Measurements from ENCODE around the gene ZAR1L. TPM values are rescaled to one million over a fixed set of nuclear protein-coding genes. Genes with fewer than 3 reads are reported as not detected.
"Not testable (repeated sequence)": the region's sequence is repeated elsewhere in the genome, so short reads cannot be mapped to it uniquely, and the experiment has no call there.

Gene ZAR1L
- 0.18 TPM in 1 of 2 replicates, not detected in the other for total RNA-seq (2014; rRNA removed; shearing (Covaris generic))

DNA sequence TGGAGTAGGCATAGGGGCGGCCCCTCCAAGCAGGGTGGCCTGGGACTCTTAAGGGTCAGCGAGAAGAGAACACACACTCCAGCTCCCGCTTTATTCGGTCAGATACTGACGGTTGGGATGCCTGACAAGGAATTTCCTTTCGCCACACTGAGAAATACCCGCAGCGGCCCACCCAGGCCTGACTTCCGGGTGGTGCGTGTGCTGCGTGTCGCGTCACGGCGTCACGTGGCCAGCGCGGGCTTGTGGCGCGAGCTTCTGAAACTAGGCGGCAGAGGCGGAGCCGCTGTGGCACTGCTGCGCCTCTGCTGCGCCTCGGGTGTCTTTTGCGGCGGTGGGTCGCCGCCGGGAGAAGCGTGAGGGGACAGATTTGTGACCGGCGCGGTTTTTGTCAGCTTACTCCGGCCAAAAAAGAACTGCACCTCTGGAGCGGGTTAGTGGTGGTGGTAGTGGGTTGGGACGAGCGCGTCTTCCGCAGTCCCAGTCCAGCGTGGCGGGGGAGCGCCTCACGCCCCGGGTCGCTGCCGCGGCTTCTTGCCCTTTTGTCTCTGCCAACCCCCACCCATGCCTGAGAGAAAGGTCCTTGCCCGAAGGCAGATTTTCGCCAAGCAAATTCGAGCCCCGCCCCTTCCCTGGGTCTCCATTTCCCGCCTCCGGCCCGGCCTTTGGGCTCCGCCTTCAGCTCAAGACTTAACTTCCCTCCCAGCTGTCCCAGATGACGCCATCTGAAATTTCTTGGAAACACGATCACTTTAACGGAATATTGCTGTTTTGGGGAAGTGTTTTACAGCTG is at the start of gene ZAR1L, which contains the start of gene BRCA2:
TSS of gene ZAR1L (minus strand) at position 126 of the 790 bp plus-strand sequence. CDS start 3,438 bp downstream, outside the sequence.
TSS of gene BRCA2 (plus strand) at position 271 of the 790 bp plus-strand sequence. CDS start 953 bp downstream, outside the sequence.
- H3K36me3 ChIP-seq = peaks cover 4% of the 10 kb centered on the region; the same call in 1 of the 2 replicates
- peak; percentile 99 for DNase-seq
- peak within 1 kb of the TSS; percentile 99 for H3K27ac ChIP-seq
- peaks cover 5% of the 10 kb centered on the region; the same call in 1 of the 2 replicates for H3K4me1 ChIP-seq
- peak within 1 kb of the TSS; percentile 73 for H3K4me3 ChIP-seq
- H3K27me3 ChIP-seq = no peaks in the 10 kb centered on the region
- H3K9me3 ChIP-seq (replicated peaks) = no peaks in the 10 kb centered on the region

DNA sequence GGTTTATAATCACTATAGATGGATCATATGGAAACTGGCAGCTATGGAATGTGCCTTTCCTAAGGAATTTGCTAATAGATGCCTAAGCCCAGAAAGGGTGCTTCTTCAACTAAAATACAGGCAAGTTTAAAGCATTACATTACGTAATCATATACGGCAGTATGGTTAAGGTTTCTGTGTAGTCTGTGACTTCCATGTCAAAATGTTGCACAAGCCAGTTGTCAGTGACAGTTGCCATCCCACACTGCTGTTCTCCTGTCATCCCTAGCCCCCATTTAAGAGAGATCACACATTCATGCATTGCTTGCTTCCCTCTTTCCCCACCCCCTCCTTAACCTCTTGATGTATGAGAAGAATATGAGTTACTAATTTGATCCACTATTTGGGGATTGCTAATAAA is 47.4 kb upstream of the ZAR1L start:
- Histone ChIP-seq H3K36me3 (peaks cover 30% of the 10 kb centered on the region), H3K4me1 (no peaks in the 10 kb centered on the region), H3K27ac (no peak overlapping the region), H3K27me3 (no peaks in the 10 kb centered on the region), H3K9me3 (replicated peaks) (no peaks in the 10 kb centered on the region), H3K4me3 (no peak overlapping the region)
- no peak for DNase-seq

- H3K4me1 ChIP-seq; H3K27ac ChIP-seq; H3K9me3 ChIP-seq (replicated peaks); H3K4me3 ChIP-seq; H3K27me3 ChIP-seq; DNase-seq: not testable (repeated sequence)
- H3K36me3 ChIP-seq = peaks cover 26% of the 10 kb centered on the region
Measured at GRCh38 chr13:32355935-32356334, 40.8 kb upstream of the ZAR1L start.

GRCh38 chr13:32354040-32354439 is 38.9 kb upstream of the ZAR1L start:
- H3K4me1 ChIP-seq = no peaks in the 10 kb centered on the region; the same call in 1 of the 2 replicates
- no peaks in the 10 kb centered on the region for H3K27me3 ChIP-seq
- H3K36me3 ChIP-seq = peaks cover 36% of the 10 kb centered on the region
- no peak overlapping the region for H3K4me3 ChIP-seq
- H3K27ac ChIP-seq = no peak overlapping the region
- no peak for DNase-seq
- H3K9me3 ChIP-seq (replicated peaks) = no peaks in the 10 kb centered on the region

- not testable (repeated sequence) for H3K4me1 ChIP-seq; H3K4me3 ChIP-seq; H3K9me3 ChIP-seq (replicated peaks); H3K27me3 ChIP-seq; H3K27ac ChIP-seq; DNase-seq
- H3K36me3 ChIP-seq = peaks cover 50% of the 10 kb centered on the region
Measured at GRCh38 chr13:32350839-32351441, 35.8 kb upstream of the ZAR1L start.

GRCh38 chr13:32347651-32348050 is 32.5 kb upstream of the ZAR1L start:
- H3K27me3 ChIP-seq = no peaks in the 10 kb centered on the region
- no peaks in the 10 kb centered on the region for H3K9me3 ChIP-seq (replicated peaks)
- peaks cover 59% of the 10 kb centered on the region for H3K36me3 ChIP-seq
- no peak overlapping the region for H3K4me3 ChIP-seq
- no peak overlapping the region for H3K27ac ChIP-seq
- H3K4me1 ChIP-seq = no peaks in the 10 kb centered on the region
- no peak for DNase-seq

DNA sequence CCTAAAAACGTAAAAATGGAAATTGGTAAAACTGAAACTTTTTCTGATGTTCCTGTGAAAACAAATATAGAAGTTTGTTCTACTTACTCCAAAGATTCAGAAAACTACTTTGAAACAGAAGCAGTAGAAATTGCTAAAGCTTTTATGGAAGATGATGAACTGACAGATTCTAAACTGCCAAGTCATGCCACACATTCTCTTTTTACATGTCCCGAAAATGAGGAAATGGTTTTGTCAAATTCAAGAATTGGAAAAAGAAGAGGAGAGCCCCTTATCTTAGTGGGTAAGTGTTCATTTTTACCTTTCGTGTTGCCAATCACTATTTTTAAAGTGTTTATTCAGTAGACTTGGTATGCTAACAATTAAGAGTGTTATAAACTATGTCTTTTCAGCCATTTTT is 25.8 kb upstream of the ZAR1L start:
- H3K9me3 ChIP-seq (replicated peaks) = no peaks in the 10 kb centered on the region
- H3K36me3 ChIP-seq = peaks cover 39% of the 10 kb centered on the region
- H3K27me3 ChIP-seq = no peaks in the 10 kb centered on the region
- H3K27ac ChIP-seq = no peak overlapping the region
- no peaks in the 10 kb centered on the region for H3K4me1 ChIP-seq
- no peak for DNase-seq
- H3K4me3 ChIP-seq = no peak overlapping the region

DNA sequence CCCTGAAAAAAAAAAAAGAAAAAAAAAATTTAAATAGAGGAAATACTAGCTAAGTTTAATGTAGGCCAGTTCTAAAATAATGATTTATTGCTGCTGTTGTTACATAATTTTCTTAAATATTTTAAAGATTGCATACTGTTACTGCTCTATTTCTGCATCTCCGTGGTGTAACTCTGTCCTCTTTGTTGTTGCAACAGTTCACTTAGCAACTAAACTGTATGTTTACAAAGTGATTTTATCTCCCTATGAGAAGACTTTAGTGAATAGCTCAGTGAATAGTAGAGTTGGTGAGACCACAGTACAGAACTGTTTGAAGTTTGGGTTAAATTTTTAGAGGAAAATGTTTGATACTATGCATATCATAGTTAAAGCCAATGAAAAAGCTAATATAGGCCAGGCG is 19.5 kb upstream of the ZAR1L start:
- no peak for DNase-seq
- Histone ChIP-seq H3K27me3 (no peaks in the 10 kb centered on the region), H3K4me1 (no peaks in the 10 kb centered on the region), H3K36me3 (peaks cover 62% of the 10 kb centered on the region), H3K27ac (no peak overlapping the region), H3K9me3 (replicated peaks) (no peaks in the 10 kb centered on the region), H3K4me3 (no peak overlapping the region)

DNA sequence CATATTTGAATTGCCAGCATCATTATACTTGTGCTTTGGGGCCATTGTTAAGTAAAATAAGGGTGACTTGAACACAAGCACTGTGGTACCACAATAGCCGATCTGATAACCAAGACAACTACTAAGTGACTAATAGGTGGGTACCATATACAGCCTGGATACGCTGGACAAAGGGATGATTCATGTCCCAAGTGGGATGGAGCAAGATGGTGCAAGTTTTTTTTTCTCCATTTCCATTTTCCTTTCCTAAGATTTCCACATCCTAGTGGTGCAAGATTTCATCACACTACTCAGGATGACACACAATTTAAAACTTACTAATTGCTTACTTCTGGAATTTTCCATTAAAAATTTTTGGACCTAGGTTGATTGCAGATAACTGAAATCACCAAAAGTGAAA is 15.3 kb upstream of the ZAR1L start:
- Histone ChIP-seq H3K27me3 (no peaks in the 10 kb centered on the region), H3K4me1 (no peaks in the 10 kb centered on the region), H3K27ac (no peak overlapping the region), H3K9me3 (replicated peaks) (0 out of 2 replicates have a peak, but pooled peaks cover 3% of the 10 kb centered on the region), H3K4me3 (no peak overlapping the region), H3K36me3 (peaks cover 57% of the 10 kb centered on the region)
- DNase-seq = no peak

- no peak overlapping the region for H3K27ac ChIP-seq
- no peak for DNase-seq
Measured at GRCh38 chr13:32323912-32324311, 8.7 kb upstream of the ZAR1L start.

DNA sequence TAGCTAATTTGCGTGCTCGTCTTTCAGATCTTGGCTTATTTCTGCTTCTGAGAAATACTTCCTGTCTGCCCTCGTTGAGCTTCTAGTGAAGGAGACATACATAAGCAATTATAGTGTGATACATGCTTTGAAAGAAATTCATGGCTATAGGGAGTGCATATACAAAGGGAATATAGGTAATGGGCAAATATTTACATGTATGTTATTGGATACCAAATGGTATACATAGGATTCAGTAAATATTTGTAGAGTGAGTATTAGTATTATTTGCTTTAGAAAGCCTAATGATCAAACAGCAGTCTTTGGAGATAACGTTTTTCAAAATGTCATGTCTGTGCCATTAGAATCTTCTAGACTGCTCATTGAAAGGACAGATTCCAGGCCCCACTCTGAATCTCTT is 5.4 kb upstream of the ZAR1L start:
- DNase-seq = no peak
- no peaks in the 10 kb centered on the region for H3K27me3 ChIP-seq
- peaks cover 5% of the 10 kb centered on the region; the same call in 1 of the 2 replicates for H3K4me1 ChIP-seq
- no peak overlapping the region for H3K27ac ChIP-seq
- no peaks in the 10 kb centered on the region; the same call in 1 of the 2 replicates for H3K9me3 ChIP-seq (replicated peaks)
- peaks cover 23% of the 10 kb centered on the region for H3K36me3 ChIP-seq
- H3K4me3 ChIP-seq = no peak overlapping the region

More at GRCh38 chr13:32323912-32324311, 8.7 kb upstream of the ZAR1L start:
- no peak overlapping the region for H3K4me3 ChIP-seq
- no peaks in the 10 kb centered on the region for H3K27me3 ChIP-seq
- peaks cover 3% of the 10 kb centered on the region; the same call in 1 of the 2 replicates for H3K9me3 ChIP-seq (replicated peaks)
- H3K36me3 ChIP-seq = peaks cover 38% of the 10 kb centered on the region
- H3K4me1 ChIP-seq = no peaks in the 10 kb centered on the region

DNA sequence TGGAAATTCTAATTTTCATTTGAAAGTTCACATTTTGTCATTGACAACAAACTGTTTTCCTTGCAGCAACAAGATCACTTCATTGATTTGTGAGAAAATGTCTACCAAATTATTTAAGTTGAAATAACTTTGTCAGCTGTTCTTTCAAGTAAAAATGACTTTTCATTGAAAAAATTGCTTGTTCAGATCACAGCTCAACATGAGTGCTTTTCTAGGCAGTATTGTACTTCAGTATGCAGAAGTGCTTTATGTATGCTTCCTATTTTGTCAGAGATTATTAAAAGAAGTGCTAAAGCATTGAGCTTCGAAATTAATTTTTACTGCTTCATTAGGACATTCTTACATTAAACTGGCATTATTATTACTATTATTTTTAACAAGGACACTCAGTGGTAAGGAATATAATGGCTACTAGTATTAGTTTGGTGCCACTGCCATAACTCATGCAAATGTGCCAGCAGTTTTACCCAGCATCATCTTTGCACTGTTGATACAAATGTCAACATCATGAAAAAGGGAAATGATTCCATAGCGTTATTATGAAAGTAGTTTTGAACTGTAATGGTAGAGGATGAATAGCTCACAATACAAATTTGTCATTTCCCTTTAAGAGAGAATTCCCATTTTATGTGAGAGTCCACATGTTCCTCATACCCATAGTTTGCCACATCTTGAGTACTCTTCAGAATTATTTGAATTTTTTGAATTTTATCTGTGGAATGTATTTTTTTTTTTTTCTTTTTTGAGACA is 2.7 kb upstream of the ZAR1L start:
- peaks cover 13% of the 10 kb centered on the region for H3K36me3 ChIP-seq
- H3K9me3 ChIP-seq (replicated peaks) = no peaks in the 10 kb centered on the region; the same call in 1 of the 2 replicates
- no peak overlapping the region for H3K27ac ChIP-seq
- DNase-seq = no peak
- H3K4me3 ChIP-seq = no peak overlapping the region
- H3K4me1 ChIP-seq = peaks cover 5% of the 10 kb centered on the region; the same call in 1 of the 2 replicates
- no peaks in the 10 kb centered on the region for H3K27me3 ChIP-seq

- Histone ChIP-seq H3K4me1 (peaks cover 5% of the 10 kb centered on the region; the same call in 1 of the 2 replicates), H3K4me3 (peak overlapping the region; percentile 73), H3K36me3 (peaks cover 4% of the 10 kb centered on the region; the same call in 1 of the 2 replicates), H3K9me3 (replicated peaks) (no peaks in the 10 kb centered on the region), H3K27ac (peak overlapping the region; percentile 99), H3K27me3 (no peaks in the 10 kb centered on the region)
- DNase-seq = peak in 1 of 2 experiments; percentile 44
Measured at GRCh38 chr13:32316501-32316900, 1.3 kb upstream of the ZAR1L start.

DNA sequence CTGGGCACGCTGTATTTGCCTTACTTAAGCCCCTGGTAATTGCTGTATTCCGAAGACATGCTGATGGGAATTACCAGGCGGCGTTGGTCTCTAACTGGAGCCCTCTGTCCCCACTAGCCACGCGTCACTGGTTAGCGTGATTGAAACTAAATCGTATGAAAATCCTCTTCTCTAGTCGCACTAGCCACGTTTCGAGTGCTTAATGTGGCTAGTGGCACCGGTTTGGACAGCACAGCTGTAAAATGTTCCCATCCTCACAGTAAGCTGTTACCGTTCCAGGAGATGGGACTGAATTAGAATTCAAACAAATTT is 821 bp upstream of the ZAR1L start:
- peak overlapping the region; percentile 99 for H3K27ac ChIP-seq
- no peaks in the 10 kb centered on the region for H3K9me3 ChIP-seq (replicated peaks)
- DNase-seq = no peak
- H3K27me3 ChIP-seq = no peaks in the 10 kb centered on the region
- peaks cover 4% of the 10 kb centered on the region; the same call in 1 of the 2 replicates for H3K36me3 ChIP-seq
- peaks cover 5% of the 10 kb centered on the region; the same call in 1 of the 2 replicates for H3K4me1 ChIP-seq
- peak overlapping the region; percentile 73 for H3K4me3 ChIP-seq
